Stimulated activated CD8-positive, alpha-beta memory T cell treated with anti-CD3 and anti-CD28 coated beads, Interleukin-7, amount 100 ng/mL, for 24 hours (primary cell): ENCODE data around the gene LRRC74A.
"Not testable (repeated sequence)": the region's sequence is repeated elsewhere in the genome, so short reads cannot be mapped to it uniquely, and the experiment has no call there.

Source experiments
- DNase-seq: peaks from one replicate; pipeline ENCODE4 v3.0.0-alpha.2; 2020; ENCODE audit warnings: low read depth

Gene LRRC74A

DNA sequence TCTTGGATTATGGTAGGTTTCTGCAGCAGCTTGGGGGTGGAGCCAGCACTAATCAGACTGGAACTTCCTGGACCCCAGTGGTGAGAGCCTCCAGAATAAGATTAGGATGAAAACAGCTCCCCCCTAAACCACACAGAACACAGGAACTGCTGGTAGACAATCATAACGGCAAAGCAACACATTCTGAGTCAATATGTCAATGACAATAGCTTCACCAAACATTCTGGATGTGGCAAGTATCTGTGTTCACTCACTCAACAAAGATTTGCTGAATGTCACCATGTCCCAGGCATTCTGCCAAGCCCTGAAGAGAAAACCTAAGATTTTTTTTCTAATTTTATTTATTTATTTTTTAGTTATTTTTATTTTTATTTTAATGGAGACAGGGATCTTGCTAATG lies 65.2 kb downstream of the LRRC74A start:
- no peak for DNase-seq

DNA sequence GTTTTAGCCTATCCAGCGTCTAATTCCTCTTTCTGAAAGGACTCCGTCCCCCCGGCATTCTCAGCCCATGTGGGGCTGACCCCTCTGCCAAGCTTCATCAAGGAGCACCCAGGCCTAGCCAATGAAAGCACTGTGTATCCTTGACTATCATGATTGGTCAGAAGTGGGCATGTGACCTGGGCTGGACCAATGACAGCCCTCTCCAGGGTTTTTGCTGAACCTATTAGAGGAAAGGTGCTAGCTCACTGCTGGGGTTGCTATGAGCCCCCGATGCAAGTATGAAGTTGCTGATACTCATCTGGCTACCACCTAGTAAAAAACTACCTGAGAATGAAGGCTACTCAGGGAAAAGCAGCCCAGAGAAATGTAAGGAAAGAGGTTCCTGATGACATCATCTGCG lies 68.1 kb downstream of the LRRC74A start:
- DNase-seq: no peak

DNA sequence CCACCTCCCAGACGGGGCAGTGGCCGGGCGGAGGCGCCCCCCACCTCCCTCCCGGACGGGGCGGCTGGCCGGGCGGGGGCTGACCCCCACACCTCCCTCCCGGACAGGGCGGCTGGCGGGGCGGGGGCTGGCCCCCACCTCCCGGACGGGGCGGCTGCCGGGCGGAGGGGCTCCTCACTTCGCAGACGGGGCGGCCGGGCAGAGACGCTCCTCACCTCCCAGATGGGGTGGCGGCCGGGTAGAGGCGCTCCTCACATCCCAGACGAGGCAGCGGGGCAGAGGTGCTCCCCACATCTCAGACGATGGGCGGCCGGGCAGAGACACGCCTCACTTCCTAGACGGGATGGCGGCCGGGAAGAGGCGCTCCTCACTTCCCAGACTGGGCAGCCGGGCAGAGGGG lies 71.8 kb downstream of the LRRC74A start:
- not testable (repeated sequence) for DNase-seq

DNA sequence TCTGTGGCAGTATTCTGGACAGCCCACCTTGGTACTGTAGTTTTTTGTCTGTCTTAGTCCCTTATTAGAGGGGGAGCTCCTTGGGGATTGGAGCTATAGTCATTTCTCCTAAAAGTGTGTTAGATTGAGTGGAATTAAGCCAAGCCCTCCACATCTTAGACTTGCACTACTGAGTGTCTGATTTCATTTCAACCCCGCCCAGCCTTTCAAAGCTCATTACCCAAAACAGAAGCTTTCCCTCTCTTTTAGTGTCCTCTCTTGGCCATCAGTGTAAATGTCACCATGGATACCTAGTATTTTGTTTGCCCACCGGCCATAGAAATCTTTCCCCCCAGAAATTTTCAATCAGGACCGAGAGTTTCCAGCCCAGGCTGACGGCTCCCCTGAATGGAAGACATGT lies 74.5 kb downstream of the LRRC74A start:
- no peak for DNase-seq

DNA sequence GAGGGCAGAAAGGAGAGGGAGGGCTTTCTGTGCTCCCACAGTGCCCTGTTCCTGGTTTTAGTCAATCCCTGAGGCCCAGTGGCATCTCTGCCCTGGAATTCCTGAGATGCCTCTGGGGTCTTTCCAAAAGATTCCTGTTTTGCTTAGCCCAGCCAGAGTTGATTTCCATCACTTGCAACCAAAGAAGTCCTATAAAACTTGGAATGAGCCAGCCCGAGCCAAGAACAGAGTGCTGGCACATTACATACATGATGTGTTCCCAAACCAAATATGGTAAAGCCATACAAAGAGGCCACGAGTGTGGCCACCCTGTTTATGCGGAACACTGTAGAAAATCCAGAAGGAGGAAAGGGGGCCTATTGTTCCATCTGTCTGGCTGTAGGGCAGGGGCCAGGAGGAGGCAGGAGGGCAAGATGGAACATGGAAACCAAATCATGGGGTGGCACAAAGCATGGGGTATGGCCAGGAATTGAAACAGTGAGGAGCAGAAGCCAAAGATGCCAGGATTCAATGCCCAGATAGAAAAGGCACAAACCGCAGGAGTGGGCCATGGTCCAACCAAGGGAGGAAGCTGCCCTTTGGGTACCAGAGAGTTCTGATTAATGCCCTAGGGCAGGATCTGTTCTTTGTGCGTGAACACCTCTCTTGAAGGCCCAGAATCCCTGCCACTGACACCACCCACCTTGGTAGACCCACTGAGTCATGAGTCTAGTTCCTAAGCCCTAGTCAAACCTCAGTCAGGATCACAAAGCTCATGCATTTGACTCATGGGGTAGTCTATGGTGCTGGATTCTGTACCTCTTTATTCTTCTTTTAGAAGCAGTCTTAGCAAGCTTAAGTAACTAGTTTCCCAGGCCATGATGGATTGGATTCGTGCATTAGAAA lies 75.2 kb downstream of the LRRC74A start:
- no peak for DNase-seq

DNA sequence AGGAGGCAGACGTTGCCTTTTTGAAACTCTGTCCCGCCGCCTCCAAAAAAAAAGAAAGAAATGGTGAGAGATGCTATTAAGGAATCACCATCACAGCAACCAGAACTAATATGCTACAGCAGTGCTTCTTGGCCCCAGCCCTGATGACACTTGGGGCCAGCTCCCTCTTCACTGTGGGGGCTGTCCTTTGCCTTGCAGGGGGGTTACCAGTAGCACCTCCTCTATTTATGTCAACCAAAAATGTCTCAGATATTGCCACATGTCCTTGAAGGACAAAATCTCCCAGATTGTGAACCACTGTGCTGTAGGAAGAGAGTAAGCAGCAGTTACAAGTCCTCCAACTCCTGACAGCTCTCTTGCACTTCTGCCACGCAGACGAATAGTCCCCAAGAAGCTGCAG lies 76.4 kb downstream of the LRRC74A start:
- DNase-seq: no peak

DNA sequence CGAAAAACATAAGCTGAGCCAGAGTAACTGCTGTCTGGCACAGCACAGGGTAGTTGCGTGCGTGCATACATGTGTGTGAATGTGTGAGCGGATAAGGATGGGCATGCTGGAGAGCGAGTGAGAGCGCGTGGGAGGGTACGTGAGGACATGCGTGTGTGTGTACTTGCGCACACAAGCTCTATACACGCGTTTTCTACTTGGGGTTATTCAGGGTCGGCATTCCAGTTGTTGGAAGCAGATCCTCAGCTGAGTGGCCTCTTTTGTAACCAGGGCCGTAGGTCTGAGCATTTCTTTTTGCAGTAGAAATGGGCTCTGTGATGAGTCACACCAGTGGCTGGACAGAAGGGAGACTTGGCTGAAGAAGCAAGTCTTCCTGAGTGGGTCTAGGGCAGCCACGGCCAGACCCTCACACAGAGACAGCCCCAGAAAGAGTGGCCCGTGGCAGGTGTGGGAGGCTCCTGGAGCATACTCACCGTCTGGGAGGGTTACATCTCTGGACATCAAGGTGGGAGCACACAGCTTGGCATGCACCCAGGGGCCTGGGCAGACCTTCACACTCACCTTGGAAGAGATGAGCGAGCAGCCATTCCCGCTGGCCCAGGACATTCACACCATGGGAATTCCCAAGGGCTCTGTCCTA lies 78.0 kb downstream of the LRRC74A start:
- DNase-seq: no peak

DNA sequence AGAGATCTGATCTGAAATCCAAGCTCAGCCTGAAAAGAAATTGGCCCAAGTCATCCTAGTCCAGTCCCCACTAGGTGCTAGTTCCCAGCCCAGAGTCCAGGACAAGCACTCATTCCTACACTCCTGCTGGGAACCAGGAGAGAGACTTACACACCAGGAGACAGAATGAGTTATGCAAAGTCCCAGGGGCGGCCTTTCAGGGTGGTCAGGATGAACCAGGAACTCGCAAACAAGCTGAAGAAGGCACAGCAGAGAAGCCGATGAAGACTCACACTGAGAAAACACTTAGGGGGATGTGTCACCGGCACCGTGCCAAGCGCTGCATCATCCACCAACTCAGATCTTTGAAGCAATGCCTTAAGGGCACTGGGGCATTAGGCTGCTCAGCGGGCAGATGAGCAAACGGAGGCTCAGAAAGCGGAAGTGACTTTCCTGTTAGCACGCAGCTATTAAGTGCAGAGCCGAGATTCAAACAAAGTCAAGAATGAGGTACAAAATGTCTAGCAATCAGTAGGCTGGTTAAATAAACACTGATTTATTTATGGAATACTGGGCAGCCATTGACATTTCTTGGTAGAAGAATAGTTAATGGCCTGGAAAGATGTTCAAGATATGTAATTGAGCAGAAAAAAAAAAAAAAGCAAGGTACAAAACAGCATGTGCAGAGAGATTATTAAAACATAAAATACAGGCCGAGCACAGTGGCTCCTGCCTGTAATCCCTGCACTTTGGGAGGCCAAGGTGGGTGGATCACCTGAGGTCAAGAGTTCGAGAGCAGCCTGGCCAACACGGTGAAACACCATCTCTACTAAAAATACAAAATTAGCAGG lies 78.7 kb downstream of the LRRC74A start:
- peak; percentile 61 for DNase-seq

DNA sequence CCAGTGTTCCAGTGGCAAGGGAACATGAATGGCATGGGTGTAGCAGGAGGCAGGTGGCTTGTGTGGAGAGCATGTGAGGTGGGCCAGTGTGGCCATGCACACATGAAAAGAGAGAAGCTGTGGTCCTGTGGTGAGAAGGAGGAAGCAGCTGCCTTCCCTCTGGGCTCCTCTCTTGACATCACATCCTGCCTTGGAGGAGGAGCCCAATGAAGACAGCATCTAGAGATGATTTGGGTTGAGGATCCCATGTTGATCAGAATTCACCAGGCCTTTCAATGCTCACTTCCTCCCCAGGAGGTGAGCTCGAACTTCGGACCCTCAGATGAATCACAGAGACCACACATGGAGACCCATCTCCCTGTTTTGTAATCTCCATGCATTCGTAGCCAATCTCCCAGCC lies 82.6 kb downstream of the LRRC74A start:
- no peak for DNase-seq

DNA sequence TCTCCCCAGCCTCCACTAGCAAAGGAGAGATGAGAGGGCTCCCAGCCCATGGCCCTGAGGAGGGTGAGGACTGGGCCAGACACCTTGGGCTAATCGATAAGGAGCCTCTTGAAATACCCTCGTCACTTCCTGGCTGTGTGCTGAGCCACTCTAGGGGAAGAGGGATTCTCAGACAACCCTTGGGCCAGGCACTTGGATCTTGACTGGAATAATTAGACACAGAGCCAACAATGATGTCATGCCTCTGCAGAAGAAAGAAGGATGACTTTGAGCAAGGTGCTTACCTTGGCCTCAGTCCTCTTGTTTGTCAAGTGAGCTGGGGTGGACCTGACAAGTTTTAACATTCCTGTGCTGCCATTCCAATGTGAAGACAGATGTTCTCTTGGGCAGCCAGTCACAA lies 83.1 kb downstream of the LRRC74A start:
- no peak for DNase-seq

DNA sequence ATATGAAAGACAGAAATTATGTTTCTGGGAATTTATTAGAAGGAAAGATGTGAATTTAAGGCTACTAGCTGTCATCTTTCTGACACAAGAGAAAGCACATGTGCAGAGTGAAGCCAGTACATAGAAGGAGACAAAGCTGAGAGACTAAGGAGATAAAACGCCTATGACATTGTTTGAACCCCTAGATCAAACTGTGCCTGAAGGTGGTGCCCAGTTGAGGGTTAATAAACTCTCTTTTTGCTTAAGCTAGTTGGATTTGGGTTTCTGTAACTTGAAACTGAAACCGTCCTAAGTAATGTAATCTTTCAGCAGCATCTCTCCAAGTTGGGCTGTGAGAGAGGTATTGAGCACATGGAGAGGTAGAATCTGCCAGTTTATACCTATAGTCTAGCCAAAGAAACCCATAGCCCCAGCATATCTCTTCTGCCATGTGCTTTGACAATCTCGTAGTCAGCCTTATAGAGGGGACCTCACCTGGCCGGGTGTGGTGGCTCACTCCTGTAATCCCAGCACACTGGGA lies 84.2 kb downstream of the LRRC74A start:
- no peak for DNase-seq

DNA sequence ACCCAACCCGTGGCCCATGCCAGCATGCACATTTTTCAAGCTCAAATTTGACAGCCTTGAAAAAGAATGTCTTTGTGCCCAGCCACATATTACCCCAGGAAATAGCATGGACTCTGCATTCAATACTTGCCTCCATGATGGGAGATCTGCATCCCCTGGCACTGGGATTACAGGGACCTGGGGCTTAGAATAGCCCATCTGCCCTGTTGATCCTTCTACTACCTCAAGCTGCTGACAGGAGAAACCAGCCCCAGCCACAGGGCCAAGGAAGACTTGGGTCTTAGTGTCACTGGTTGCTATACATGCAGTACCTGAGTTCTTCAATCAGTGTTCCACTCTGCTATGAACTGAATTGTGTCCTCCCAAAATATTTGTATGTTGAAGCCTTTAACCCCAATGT lies 85.3 kb downstream of the LRRC74A start:
- no peak for DNase-seq

DNA sequence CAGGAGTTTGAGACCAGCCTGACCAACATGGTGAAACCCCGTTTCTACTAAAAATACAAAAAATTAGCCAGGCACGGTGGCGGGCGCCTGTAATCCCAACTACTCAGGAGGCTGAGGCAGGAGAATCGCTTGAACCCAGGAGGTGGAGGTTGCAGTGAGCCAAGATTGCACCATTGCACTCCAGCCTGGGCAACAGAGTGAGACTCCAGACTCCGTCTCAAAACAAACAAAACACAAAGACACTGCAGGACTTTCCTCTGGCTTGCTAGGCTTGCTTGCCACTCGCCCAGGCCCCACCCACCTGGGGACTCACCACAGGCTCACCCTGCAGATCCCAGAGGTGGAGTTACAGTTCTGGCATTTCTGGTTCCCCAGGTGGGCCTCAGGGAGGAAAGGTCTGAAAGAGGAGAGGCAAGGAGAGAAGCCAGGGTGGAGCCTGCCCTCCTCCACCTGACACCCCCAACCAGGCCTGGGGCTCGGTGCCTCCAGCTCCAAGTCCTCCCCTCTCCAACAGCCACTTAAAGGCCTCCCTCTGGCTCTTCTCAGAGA lies 88.4 kb downstream of the LRRC74A start:
- not testable (repeated sequence) for DNase-seq

DNA sequence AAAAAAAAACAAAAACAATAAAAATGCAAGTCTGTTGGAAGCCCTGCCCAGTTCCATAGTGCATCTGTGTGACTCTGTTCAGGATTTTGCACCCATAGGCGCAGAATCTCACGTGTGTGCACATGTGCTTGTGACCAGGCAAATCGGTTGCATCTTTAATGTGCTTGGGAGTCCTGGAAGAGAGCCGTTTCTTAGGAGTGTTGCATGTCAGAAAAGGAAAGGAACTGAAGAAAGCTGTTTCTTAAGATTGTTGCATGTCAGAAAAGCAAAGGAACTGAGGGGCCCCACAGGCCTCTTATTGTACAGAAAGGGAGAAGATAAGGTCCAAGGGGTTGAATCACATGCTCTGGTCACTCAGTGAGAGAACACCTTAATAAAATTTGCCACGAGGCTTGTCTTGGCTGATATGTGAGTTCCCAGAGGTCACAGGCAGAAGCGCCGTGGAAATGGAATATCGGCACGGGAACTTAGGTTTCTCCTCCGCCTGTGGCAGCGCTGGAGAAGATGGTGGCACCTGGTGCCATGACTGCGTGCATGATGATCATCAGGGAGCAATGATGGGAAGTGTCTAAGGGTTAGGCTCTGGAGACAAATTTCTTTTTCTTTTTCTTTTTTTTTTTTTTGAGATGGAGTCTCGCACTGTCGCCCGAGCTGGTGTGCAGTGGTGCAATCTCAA lies 90.0 kb downstream of the LRRC74A start:
- DNase-seq: no peak

DNA sequence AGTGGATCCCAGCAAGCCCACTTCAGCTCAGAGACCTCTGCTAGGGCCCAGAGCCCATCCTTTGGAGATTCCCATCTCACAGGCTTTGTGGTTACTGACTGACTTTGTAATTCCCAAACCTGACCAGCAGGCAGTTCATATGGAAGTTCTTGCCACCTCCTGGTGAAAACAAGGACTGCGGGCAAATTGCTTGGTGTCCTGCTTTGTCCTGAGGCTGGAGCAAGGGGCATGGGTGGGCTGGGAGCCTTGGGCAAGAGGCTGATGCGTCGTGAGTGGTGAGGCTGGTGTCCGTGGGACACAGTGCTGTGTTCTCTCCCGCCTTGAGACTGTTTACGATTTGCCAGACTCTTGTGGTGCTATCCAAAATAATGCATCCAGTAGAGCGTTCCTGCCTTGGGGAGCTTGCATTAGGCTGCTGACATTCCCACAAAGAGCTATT lies 91.0 kb downstream of the LRRC74A start:
- no peak for DNase-seq

DNA sequence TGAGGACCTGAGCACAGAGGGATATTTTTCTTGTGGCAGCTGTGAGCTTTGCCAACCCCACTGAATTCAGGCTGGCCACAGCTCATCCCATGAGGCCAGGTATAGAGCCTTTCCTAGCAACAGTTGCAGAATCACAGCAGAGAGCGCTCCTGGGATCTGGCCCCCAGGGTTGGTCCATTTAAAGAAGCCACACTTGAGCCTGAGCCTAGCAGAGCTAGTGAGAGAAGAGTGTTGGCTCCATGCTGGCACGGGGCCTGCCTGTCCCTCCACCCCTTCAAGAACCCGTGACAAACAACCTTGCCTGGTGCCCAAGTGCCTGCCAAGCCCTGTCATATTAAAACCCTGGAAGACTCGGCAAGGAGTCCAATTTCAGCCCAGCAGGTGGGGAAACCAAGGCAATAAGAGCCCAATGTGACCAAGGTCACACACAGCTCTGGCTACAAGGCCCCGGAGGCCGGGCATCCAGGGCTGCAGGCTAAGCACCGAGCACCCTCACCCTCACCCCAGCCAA lies 91.6 kb downstream of the LRRC74A start:
- no peak for DNase-seq

DNA sequence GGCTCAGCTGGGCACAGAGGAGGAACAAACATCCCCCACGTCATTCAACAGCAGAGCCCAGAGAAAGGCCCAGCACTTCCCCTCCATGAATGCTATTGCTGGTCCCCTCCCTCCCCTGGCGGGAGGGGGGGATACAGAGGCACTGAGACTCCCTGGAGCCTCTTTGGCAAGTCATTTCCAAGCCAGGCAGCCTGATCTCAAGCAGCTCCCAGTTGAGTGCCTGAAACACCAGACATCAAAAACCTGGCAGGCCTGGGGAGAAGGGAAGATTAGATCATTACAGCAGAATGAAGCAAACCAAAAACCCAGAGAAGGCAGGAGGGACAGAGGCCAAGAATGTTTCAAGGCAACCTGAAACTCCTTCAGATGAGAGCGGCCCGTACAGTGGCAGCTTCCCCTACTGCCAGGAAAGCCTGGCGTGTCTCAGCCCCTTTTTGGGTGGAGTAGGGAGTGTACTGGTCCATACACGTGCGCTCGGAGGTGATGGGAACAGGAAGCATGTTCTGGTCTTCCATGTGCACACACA lies 92.1 kb downstream of the LRRC74A start:
- DNase-seq: no peak

DNA sequence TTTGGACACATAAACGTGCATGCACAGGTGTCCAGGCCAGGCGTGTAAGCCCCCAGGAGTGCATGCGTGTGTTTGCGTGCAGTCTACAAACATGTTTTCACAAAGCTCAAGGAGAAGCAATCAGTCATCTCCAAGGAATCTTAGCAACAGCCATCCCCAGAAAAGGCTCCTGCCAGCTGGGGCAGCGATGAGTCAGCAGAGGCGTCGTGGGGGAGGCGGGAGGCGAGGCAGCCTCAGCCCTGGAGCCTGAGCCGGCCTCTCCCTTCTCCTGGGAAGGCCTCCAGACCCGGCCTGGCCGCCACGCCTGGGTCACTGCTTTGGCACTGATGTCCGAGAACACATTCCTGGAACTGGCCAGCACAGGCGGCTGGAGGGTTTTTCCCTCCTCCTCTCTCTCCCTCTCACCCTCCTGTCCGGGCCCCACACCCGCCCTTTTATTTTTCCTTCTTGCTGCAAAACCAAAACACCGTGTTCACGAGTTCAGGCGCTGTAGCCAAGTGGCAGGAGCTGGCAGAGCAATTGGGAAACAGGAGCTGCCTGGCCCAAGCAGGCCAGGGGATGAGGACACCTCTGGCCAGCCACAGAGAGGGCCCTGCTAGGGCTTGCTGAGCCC lies 92.7 kb downstream of the LRRC74A start:
- DNase-seq: no peak
